Fibroblast of peridontal ligament (primary cell): Measurements from ENCODE around the gene CBFA2T3.
"Not testable (repeated sequence)": the region's sequence is repeated elsewhere in the genome, so short reads cannot be mapped to it uniquely, and the experiment has no call there.

ENCODE experiments used
- DNase-seq: peaks from one replicate; pipeline ENCODE4 v3.0.0-alpha.2; 2010; ENCODE audit errors: extremely low read depth

The CBFA2T3 gene

GRCh38 chr16:88977018-88977811 lies at the start of gene CBFA2T3:
TSS of gene CBFA2T3 (minus strand) at chr16:88977207. CDS start at chr16:88976807, 400 bp downstream.
- no peak for DNase-seq

GRCh38 chr16:89026121-89026612 lies 49.2 kb upstream of the CBFA2T3 start:
- DNase-seq = no peak

- no peak for DNase-seq
Measured at GRCh38 chr16:89025636-89026035, 48.6 kb upstream of the CBFA2T3 start.

GRCh38 chr16:89024546-89025060 lies 47.6 kb upstream of the CBFA2T3 start:
- no peak for DNase-seq

- DNase-seq = no peak
Measured at GRCh38 chr16:89023621-89024511, 46.9 kb upstream of the CBFA2T3 start.

GRCh38 chr16:89023151-89023551 lies 46.1 kb upstream of the CBFA2T3 start:
- no peak for DNase-seq

- no peak for DNase-seq
Measured at GRCh38 chr16:89022051-89022836, 45.2 kb upstream of the CBFA2T3 start.

GRCh38 chr16:89020925-89021595 lies 44.1 kb upstream of the CBFA2T3 start:
- DNase-seq = no peak

GRCh38 chr16:89020068-89020924 lies 43.3 kb upstream of the CBFA2T3 start:
- DNase-seq = no peak

- DNase-seq = no peak
Measured at GRCh38 chr16:89019511-89019910, 42.5 kb upstream of the CBFA2T3 start.

GRCh38 chr16:89018282-89019158 lies 41.5 kb upstream of the CBFA2T3 start:
- DNase-seq = no peak

- DNase-seq = no peak
Measured at GRCh38 chr16:89017543-89018281, 40.7 kb upstream of the CBFA2T3 start.

- DNase-seq = not testable (repeated sequence)
Measured at GRCh38 chr16:89016561-89016960, 39.6 kb upstream of the CBFA2T3 start.

GRCh38 chr16:89015271-89015859 lies 38.4 kb upstream of the CBFA2T3 start:
- no peak for DNase-seq

GRCh38 chr16:89014403-89015230 lies 37.6 kb upstream of the CBFA2T3 start:
- no peak for DNase-seq

GRCh38 chr16:89013692-89014402 lies 36.8 kb upstream of the CBFA2T3 start:
- no peak for DNase-seq
